PC-3 (cell line): ENCODE measurements around the gene NDUFV3. TPM values are rescaled to one million over a fixed set of nuclear protein-coding genes. Genes with fewer than 3 reads are reported as not detected.

Source experiments
- ATAC-seq: fragments of 200-7000 bp; cut with Tn5 transposase; 2 replicates; pipeline ENCODE4 v1.9.1; 2020; ENCODE audit warnings: mild to moderate bottlenecking, moderate library complexity
- BruUV-seq: library from RNA; stranded (reverse); fragments of 400-500 nt; replicated peaks from 2 replicates; lab custom pipeline; 2021; lab: Mats Ljungman, UMichigan
- CTCF ChIA-PET: fragments of 300-600 bp; sonication (Branson Sonifier 250); formaldehyde crosslinking; loops from one replicate; lab custom pipeline; 2022; ENCODE audit warnings: antibody characterized with exemption; lab: Charles Lee
- POLR2A ChIA-PET: fragments of 300-600 bp; sonication (Branson Sonifier 250); formaldehyde crosslinking; loops from one replicate; lab custom pipeline; 2022; ENCODE audit warnings: antibody characterized with exemption; ENCODE audit not compliant: unreplicated experiment; lab: Charles Lee
- DNase-seq: peaks from one replicate; pipeline ENCODE4 v3.0.0-alpha.2; 2015
- H2AFZ ChIP-seq: fragments of 300-600 bp; sonication (generic); 2 replicates; pipeline ENCODE4 v1.6.0; 2016; ENCODE audit warnings: antibody characterized with exemption, low read length
- H3F3A ChIP-seq: fragments of 300-600 bp; sonication (generic); one replicate; pipeline ENCODE4 v1.6.0; 2017; ENCODE audit warnings: antibody characterized with exemption, low read length, control low read depth, mild to moderate bottlenecking; ENCODE audit not compliant: unreplicated experiment
- H3K27ac ChIP-seq: fragments of 300-600 bp; sonication (generic); 2 replicates; pipeline ENCODE4 v1.5.1; 2016; ENCODE audit warnings: mild to moderate bottlenecking, low read length
- H3K27me3 ChIP-seq: fragments of 300-600 bp; sonication (generic); 2 replicates; pipeline ENCODE4 v1.6.1; 2016; ENCODE audit warnings: low read length, mixed read lengths
- H3K36me3 ChIP-seq: fragments of 300-600 bp; sonication (generic); 2 replicates; pipeline ENCODE4 v1.6.1; 2016; ENCODE audit warnings: low read depth, mixed run types, low read length, mixed read lengths
- H3K4me1 ChIP-seq: fragments of 300-600 bp; sonication (generic); 2 replicates; pipeline ENCODE4 v1.5.1; 2016; ENCODE audit warnings: low read length; ENCODE audit not compliant: insufficient read depth
- H3K4me2 ChIP-seq: fragments of 300-600 bp; sonication (generic); 2 replicates; pipeline ENCODE4 v1.6.0; 2016; ENCODE audit warnings: low read length
- H3K4me3 ChIP-seq: fragments of 300-600 bp; sonication (generic); 2 replicates; pipeline ENCODE4 v1.5.1; 2016; ENCODE audit warnings: mild to moderate bottlenecking, low read length, mixed read lengths
- H3K79me2 ChIP-seq: fragments of 300-600 bp; sonication (generic); 2 replicates; pipeline ENCODE4 v1.6.1; 2017; ENCODE audit warnings: low read length, mixed read lengths
- H3K9ac ChIP-seq: fragments of 300-600 bp; sonication (generic); 2 replicates; pipeline ENCODE4 v1.6.0; 2016; ENCODE audit warnings: mild to moderate bottlenecking, low read length
- H3K9me2 ChIP-seq: fragments of 300-600 bp; sonication (generic); replicated peaks from 2 replicates; pipeline ENCODE4 v1.6.1; 2016; ENCODE audit warnings: mixed run types, low read length, mixed read lengths
- H3K9me3 ChIP-seq: fragments of 300-600 bp; sonication (generic); 2 replicates; pipeline ENCODE4 v1.6.1; 2016; ENCODE audit warnings: low read length, mixed read lengths
- H4K20me1 ChIP-seq: fragments of 300-600 bp; sonication (generic); 2 replicates; pipeline ENCODE4 v1.6.1; 2016; ENCODE audit warnings: low read length, mixed read lengths
- EZH2 ChIP-seq: fragments of 300-600 bp; sonication (generic); IDR thresholded peaks from one replicate; pipeline ENCODE4 v1.6.1; 2017; ENCODE audit warnings: antibody characterized with exemption, mild to moderate bottlenecking, low read length; ENCODE audit not compliant: unreplicated experiment
- EZH2phosphoT487 ChIP-seq: fragments of 300-600 bp; sonication (generic); IDR thresholded peaks from 2 replicates; pipeline ENCODE4 v1.6.1; 2018; ENCODE audit warnings: mild to moderate bottlenecking, antibody characterized with exemption, low read length, borderline replicate concordance
- intact Hi-C: fragments of 100-400 bp; cut with micrococcal nuclease; formaldehyde crosslinking; loops from 2 replicates; pipeline ENCODE4 v1.9.0; 2023
- total RNA-seq: library from RNA; depleted of rRNA; stranded (reverse); fragments of >200 nt; gene quantifications from 2 replicates; pipeline ENCODE4 v1.2.3, GENCODE V29; 2014
- TF ChIP-seq, protein P1 (sequence below): fragments of 300-600 bp; sonication (generic); conservative IDR thresholded peaks from 2 replicates; pipeline ENCODE4 v1.5.1; 2017; ENCODE audit warnings: antibody characterized with exemption, low read depth, mild to moderate bottlenecking, low read length

NDUFV3 gene
- total RNA-seq, 1 experiment from 2014 or later, result 61.6 TPM

DNA sequence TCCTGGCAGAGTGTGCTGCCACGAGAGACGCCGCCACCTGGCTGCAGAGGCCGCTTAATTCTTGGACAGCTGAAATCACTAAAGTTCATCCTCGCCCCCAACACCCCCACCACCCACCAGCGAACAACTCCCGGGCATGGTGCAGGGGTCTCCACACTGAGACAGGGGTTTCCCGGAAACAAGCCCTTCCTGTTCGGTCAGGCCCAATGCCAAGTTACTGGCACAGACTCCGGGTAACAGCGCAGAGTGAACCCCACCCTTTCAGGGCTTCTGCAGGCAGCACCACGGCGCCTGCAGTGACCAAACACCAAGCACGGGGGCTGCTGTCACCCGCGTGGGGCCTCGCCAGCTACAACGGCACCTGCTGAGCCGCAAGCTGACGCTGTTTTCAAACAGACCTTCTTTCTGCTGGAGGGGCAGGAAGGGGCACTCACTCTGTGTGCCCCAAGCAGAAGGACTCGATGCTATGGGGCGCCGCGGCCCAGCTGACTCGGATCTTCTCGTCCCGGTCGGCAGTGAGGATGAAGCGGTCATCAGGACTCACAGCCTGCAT lies 31.2 kb upstream of the NDUFV3 start:
- Histone ChIP-seq H3K4me3 (no peak overlapping the region), H3K4me1 (no peaks in the 10 kb centered on the region), H3K36me3 (peaks cover 69% of the 10 kb centered on the region), H4K20me1 (peaks cover 71% of the 10 kb centered on the region), H2AFZ (no peak overlapping the region), H3F3A (no peaks in the 10 kb centered on the region), H3K27me3 (no peaks in the 10 kb centered on the region), H3K9me2 (no peaks in the 10 kb centered on the region), H3K9ac (no peak overlapping the region), H3K27ac (no peak overlapping the region), H3K4me2 (no peak overlapping the region), H3K9me3 (no peaks in the 10 kb centered on the region), H3K79me2 (peaks cover 90% of the 10 kb centered on the region)
- ChIA-PET CTCF (interaction anchor here (0.5 to 0.7 kb wide), 2 partner anchors 31 to 956 kb away, joined by 3 to 4 read pairs; partner anchors contain the start of gene NDUFV3), POLR2A (no interaction called here)
- intact Hi-C loops, result no loop called here
- TF ChIP-seq EZH2 (no peak), EZH2phosphoT487 (no peak)
- TF ChIP-seq, protein P1, sequence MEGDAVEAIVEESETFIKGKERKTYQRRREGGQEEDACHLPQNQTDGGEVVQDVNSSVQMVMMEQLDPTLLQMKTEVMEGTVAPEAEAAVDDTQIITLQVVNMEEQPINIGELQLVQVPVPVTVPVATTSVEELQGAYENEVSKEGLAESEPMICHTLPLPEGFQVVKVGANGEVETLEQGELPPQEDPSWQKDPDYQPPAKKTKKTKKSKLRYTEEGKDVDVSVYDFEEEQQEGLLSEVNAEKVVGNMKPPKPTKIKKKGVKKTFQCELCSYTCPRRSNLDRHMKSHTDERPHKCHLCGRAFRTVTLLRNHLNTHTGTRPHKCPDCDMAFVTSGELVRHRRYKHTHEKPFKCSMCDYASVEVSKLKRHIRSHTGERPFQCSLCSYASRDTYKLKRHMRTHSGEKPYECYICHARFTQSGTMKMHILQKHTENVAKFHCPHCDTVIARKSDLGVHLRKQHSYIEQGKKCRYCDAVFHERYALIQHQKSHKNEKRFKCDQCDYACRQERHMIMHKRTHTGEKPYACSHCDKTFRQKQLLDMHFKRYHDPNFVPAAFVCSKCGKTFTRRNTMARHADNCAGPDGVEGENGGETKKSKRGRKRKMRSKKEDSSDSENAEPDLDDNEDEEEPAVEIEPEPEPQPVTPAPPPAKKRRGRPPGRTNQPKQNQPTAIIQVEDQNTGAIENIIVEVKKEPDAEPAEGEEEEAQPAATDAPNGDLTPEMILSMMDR, result no peak
- no TSS peak for BruUV-seq
- DNase-seq (no peak), ATAC-seq (no peak)

DNA sequence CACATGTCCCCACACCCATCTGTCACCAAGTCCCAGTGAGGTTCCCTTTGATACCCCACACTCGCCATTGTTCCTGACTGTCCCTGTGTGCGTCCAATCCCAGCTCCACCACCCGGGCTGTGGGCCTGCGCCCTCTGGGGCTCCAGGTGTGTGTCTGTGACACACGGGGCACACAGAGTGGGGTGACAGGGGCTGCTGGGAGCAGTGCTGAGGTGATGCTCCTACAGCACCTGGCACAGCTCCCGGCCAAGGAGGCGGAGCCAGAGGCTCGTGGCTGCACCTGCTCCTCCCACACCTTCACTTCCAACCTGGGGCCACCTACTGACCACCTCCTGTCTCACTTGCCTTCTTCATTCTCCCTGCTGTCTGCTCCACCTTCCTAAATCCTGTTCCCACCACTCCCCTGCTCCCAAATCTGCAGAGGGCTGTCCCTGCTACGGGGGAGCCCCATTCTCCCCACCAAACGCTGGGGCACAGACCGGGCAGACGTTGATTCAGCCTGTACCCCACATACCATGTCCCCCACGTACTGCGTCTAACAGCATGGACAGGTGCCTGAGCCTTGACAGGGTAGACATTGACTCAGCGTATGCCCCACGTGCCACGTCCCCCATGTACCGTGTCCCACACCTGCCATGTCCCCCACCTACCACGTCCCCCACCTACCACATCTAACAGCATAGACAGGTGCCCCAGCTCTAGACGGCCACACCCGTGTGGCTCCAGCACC lies 30.2 kb upstream of the NDUFV3 start:
- H3K4me1 ChIP-seq, result no peaks in the 10 kb centered on the region
- TF ChIP-seq EZH2, result no peak
- TF ChIP-seq, protein P1, result peak; percentile 56
- ATAC-seq, result peak; percentile 70
- no peaks in the 10 kb centered on the region for H3K27me3 ChIP-seq
- H3K4me3 ChIP-seq, result no peak overlapping the region
- H3K27ac ChIP-seq, result no peak overlapping the region
- peaks cover 70% of the 10 kb centered on the region for H3K36me3 ChIP-seq
- H4K20me1 ChIP-seq, result peaks cover 70% of the 10 kb centered on the region
- H3K9ac ChIP-seq, result no peak overlapping the region
- H3K79me2 ChIP-seq, result peaks cover 90% of the 10 kb centered on the region
- BruUV-seq, result no TSS peak
- no peaks in the 10 kb centered on the region for H3F3A ChIP-seq
- no peaks in the 10 kb centered on the region for H3K9me3 ChIP-seq
- no peak overlapping the region for H2AFZ ChIP-seq
- ChIA-PET CTCF (no interaction called here), POLR2A (no interaction called here)
- intact Hi-C loops, result no loop called here
- H3K4me2 ChIP-seq, result no peak overlapping the region
- DNase-seq, result peak; percentile 61
- no peaks in the 10 kb centered on the region for H3K9me2 ChIP-seq

DNA sequence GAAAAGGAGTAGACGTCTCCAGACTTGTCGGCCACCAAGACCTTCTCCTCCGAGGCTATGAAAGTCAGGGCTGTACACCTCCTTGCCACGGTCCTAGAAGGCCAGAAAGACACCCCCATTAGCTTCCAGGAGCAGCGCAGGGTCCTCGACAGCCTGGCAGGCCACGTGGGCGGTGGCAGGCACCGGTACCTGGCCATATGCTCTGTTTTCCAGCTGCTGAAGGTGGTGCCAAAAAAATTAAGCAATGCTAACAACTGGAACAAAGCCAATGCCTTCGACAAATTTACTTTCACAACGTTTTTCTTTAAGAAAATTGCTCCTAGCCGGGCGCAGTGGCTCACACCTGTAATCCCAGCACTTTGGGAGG lies 29.6 kb upstream of the NDUFV3 start:
- intact Hi-C loops, result no loop called here
- CTCF ChIA-PET, result no interaction called here
- TF ChIP-seq EZH2 (no peak), EZH2phosphoT487 (no peak)
- TF ChIP-seq, protein P1, result no peak

More for the DNA sequence above, 29.6 kb upstream of the NDUFV3 start:
- POLR2A ChIA-PET, result no interaction called here
- Histone ChIP-seq H4K20me1 (peaks cover 72% of the 10 kb centered on the region), H3K4me1 (no peaks in the 10 kb centered on the region), H3F3A (no peaks in the 10 kb centered on the region), H3K36me3 (peaks cover 71% of the 10 kb centered on the region), H3K9me2 (no peaks in the 10 kb centered on the region), H3K27ac (no peak overlapping the region), H3K9me3 (no peaks in the 10 kb centered on the region), H3K27me3 (no peaks in the 10 kb centered on the region), H3K79me2 (peaks cover 90% of the 10 kb centered on the region), H3K9ac (no peak overlapping the region), H2AFZ (no peak overlapping the region), H3K4me2 (no peak overlapping the region), H3K4me3 (no peak overlapping the region)
- ATAC-seq, result no peak
- DNase-seq, result no peak
- BruUV-seq, result no TSS peak
